Endodermal cell (in vitro differentiated cells): ENCODE results near the gene INAFM2. TPM values are rescaled to one million over a fixed set of nuclear protein-coding genes. Genes with fewer than 3 reads are reported as not detected.

Experiments used
- DNase-seq: peaks from one replicate; pipeline ENCODE4 v3.0.0-alpha.2; 2017
- H3K27ac ChIP-seq: 2 replicates; pipeline ENCODE4 v1.5.1; 2013; ENCODE audit warnings: mild to moderate bottlenecking, low read depth, low read length, moderate library complexity
- H3K27me3 ChIP-seq: 2 replicates; pipeline ENCODE4 v1.6.1; 2013; ENCODE audit warnings: mild to moderate bottlenecking, low read length, moderate library complexity; ENCODE audit not compliant: insufficient read depth, control insufficient read depth, poor library complexity, severe bottlenecking
- H3K36me3 ChIP-seq: 2 replicates; pipeline ENCODE4 v1.7.0; 2013; ENCODE audit warnings: mild to moderate bottlenecking, low read length, moderate library complexity; ENCODE audit not compliant: control insufficient read depth, insufficient read depth
- H3K4me1 ChIP-seq: one replicate; pipeline ENCODE4 v1.7.0; 2013; ENCODE audit warnings: low read length; ENCODE audit not compliant: control insufficient read depth, insufficient read depth
- H3K4me3 ChIP-seq: 2 replicates; pipeline ENCODE4 v1.5.1; 2013; ENCODE audit warnings: mild to moderate bottlenecking, low read length, moderate library complexity
- H3K9ac ChIP-seq: 2 replicates; pipeline ENCODE4 v1.6.1; 2013; ENCODE audit warnings: mild to moderate bottlenecking, low read length, moderate library complexity; ENCODE audit not compliant: poor library complexity, severe bottlenecking; ENCODE audit errors: extremely low read depth
- H3K9me3 ChIP-seq: 2 replicates; pipeline ENCODE4 v1.6.1; 2013; ENCODE audit warnings: mild to moderate bottlenecking, low read length, moderate library complexity; ENCODE audit not compliant: control insufficient read depth
- H3K27ac Mint-ChIP-seq: 2 replicates; pipeline ENCODE4 v1.8.0; 2020; ENCODE audit warnings: mixed read lengths
- H3K27me3 Mint-ChIP-seq: 2 replicates; pipeline ENCODE4 v1.8.0; 2021; ENCODE audit warnings: mild to moderate bottlenecking, mixed read lengths; ENCODE audit not compliant: insufficient read depth
- H3K36me3 Mint-ChIP-seq: 2 replicates; pipeline ENCODE4 v1.8.0; 2020; ENCODE audit warnings: low read depth, mixed read lengths
- H3K4me1 Mint-ChIP-seq: 2 replicates; pipeline ENCODE4 v1.8.0; 2020; ENCODE audit warnings: mixed read lengths
- H3K4me3 Mint-ChIP-seq: 2 replicates; pipeline ENCODE4 v1.8.0; 2020; ENCODE audit warnings: mild to moderate bottlenecking, moderate library complexity, mixed read lengths
- H3K9me3 Mint-ChIP-seq: 2 replicates; pipeline ENCODE4 v1.8.0; 2020; ENCODE audit warnings: mild to moderate bottlenecking, mixed read lengths
- CTCF ChIP-seq: fragments of 200-600 bp; sonication (generic); conservative IDR thresholded peaks from 2 replicates; pipeline ENCODE4 v1.5.0; 2021; ENCODE audit warnings: antibody characterized with exemption, mild to moderate bottlenecking
- WGBS, 2 experiments: methylation state at CpG; one replicate each; pipeline versions ENCODE4 v1.1.5 to v1.1.7; 2013; ENCODE audit warnings: missing lambda C conversion rate in 2 of 2, mixed read lengths in 1 of 2; ENCODE audit not compliant: insufficient coverage in 1 of 2, insufficient read length in 1 of 2; 5-methylcytosine and 5-hydroxymethylcytosine counted together
- total RNA-seq, 2 donors: library from RNA; stranded (reverse); fragmentation: NEBNext Ultra II Directional in 1 of 2; extraction: Animal tissue kit (Norgen Biotek cat#: 25700) in 1 of 2; gene quantifications; 2 replicates in 1 of 2; 3 replicates in 1 of 2; pipeline ENCODE4 v1.2.1, GENCODE V29; 2021

The INAFM2 gene
- total RNA-seq, 2 donors from 2014 or later: 4.6 to 8.6 TPM

- H3K27ac ChIP-seq: no peak overlapping the region
- H3K36me3 ChIP-seq: no peaks in the 10 kb centered on the region
- DNase-seq: no peak
- Mint-ChIP-seq H3K9me3 (no peaks in the 10 kb centered on the region), H3K4me1 (peaks cover 18% of the 10 kb centered on the region), H3K27ac (no peak overlapping the region), H3K4me3 (no peak overlapping the region), H3K27me3 (peaks cover 42% of the 10 kb centered on the region), H3K36me3 (no peaks in the 10 kb centered on the region)
- peaks cover 35% of the 10 kb centered on the region for H3K27me3 ChIP-seq
- no peak overlapping the region for H3K4me3 ChIP-seq
- H3K4me1 ChIP-seq: no peaks in the 10 kb centered on the region
- WGBS, 2 experiments: 86 to 90% methylated on average over 5 of the region's 5 CpGs
- H3K9ac ChIP-seq: no peak overlapping the region
- no peak for TF ChIP-seq CTCF
- H3K9me3 ChIP-seq: no peaks in the 10 kb centered on the region
Observed at GRCh38 chr15:40328751-40329150, 5.3 kb downstream of the INAFM2 start.

- Mint-ChIP-seq H3K27ac (no peak overlapping the region), H3K4me1 (peaks cover 21% of the 10 kb centered on the region), H3K36me3 (no peaks in the 10 kb centered on the region), H3K4me3 (no peak overlapping the region), H3K27me3 (peaks cover 43% of the 10 kb centered on the region), H3K9me3 (no peaks in the 10 kb centered on the region)
- H3K36me3 ChIP-seq: no peaks in the 10 kb centered on the region
- H3K27ac ChIP-seq: peak overlapping the region; percentile 19
- WGBS, 2 experiments: 84 to 91% methylated on average over 7 of the region's 7 CpGs
- H3K4me3 ChIP-seq: no peak overlapping the region
- H3K9ac ChIP-seq: no peak overlapping the region
- no peak for TF ChIP-seq CTCF
- H3K4me1 ChIP-seq: no peaks in the 10 kb centered on the region
- H3K9me3 ChIP-seq: no peaks in the 10 kb centered on the region
- H3K27me3 ChIP-seq: peaks cover 28% of the 10 kb centered on the region
- no peak for DNase-seq
Observed at GRCh38 chr15:40329804-40330203, 6.3 kb downstream of the INAFM2 start.

GRCh38 chr15:40330368-40330836 lies 6.9 kb downstream of the INAFM2 start:
- peaks cover 21% of the 10 kb centered on the region for H3K4me1 Mint-ChIP-seq
- no peak for TF ChIP-seq CTCF
- DNase-seq: no peak
- Histone ChIP-seq H3K9ac (no peak overlapping the region), H3K4me1 (no peaks in the 10 kb centered on the region), H3K27ac (peak overlapping the region; percentile 19), H3K9me3 (no peaks in the 10 kb centered on the region), H3K27me3 (peaks cover 22% of the 10 kb centered on the region), H3K36me3 (no peaks in the 10 kb centered on the region), H3K4me3 (no peak overlapping the region)
- WGBS, 2 experiments: 50 to 93% methylated on average over 2 to 5 of the region's 5 CpGs
- H3K27ac Mint-ChIP-seq: no peak overlapping the region
- H3K36me3 Mint-ChIP-seq: no peaks in the 10 kb centered on the region
- H3K27me3 Mint-ChIP-seq: peaks cover 37% of the 10 kb centered on the region
- H3K9me3 Mint-ChIP-seq: no peaks in the 10 kb centered on the region
- H3K4me3 Mint-ChIP-seq: no peak overlapping the region
